Measurements from ENCODE around the gene SMAGP. TPM values are rescaled to one million over a fixed set of nuclear protein-coding genes. Genes with fewer than 3 reads are reported as not detected.

The SMAGP gene
- total and polyA plus RNA-seq, 4 donors: 2.4 to 6.4 (median 4.2) TPM

DNA sequence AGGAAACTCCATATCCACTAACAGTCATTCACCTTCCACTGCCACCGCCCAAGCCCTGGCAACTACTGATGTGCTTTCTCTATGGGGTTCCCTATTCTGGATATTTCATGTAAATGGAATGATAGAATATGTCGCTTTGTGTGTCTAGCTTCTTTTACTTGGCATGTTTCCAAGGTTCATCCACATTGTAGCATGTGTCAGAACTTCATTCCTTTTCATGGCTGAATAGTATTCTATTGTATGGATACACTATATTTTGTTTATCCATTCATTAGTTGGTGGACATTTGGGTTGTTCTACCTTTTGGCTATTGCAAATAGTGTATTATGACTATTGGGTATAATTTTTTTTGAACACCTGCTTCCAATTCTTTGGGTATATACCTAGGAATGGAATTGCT, 61.0 kb downstream of the SMAGP start:
- Histone ChIP-seq H3K9ac (ENCODE audit: low read depth in 1 of 2, low read length in 2 of 2) (no peak overlapping the region), H3K36me3 (ENCODE audit: control insufficient read depth in 4 of 4, insufficient read depth in 3 of 4, low read depth in 1 of 4, low read length in 3 of 4) (no peaks in the 10 kb centered on the region), H3K9me3 (ENCODE audit: control insufficient read depth in 4 of 4, low read length in 3 of 4) (no peaks in the 10 kb centered on the region), H3K27ac (ENCODE audit: low read depth in 1 of 2, low read length in 2 of 2) (no peak overlapping the region), H3K4me1 (ENCODE audit: control insufficient read depth in 4 of 4, insufficient read depth in 4 of 4, low read length in 3 of 4) (no peaks in the 10 kb centered on the region), H3K4me3 (ENCODE audit: low read depth in 1 of 3, low read length in 3 of 3) (no peak overlapping the region), H3K27me3 (ENCODE audit: control insufficient read depth in 4 of 4, insufficient read depth in 4 of 4, low read length in 3 of 4) (no peaks in the 10 kb centered on the region)
- WGBS: 94% methylated on average over 2 of the region's 2 CpGs
- TF ChIP-seq GABPA (IDR thresholded peaks at IDR 0.05 in 1 of 2, conservative IDR thresholded peaks at IDR 0.05 in 1 of 2) (no peak), SP1 (IDR thresholded peaks at IDR 0.05) (no peak), FOXA1 (IDR thresholded peaks at IDR 0.05) (no peak), EGR1 (IDR thresholded peaks at IDR 0.05; ENCODE audit: low read depth in 2 of 2) (no peak), HNF4G (IDR thresholded peaks at IDR 0.05) (no peak), YY1 (IDR thresholded peaks at IDR 0.05) (no peak)
- TF ChIP-seq, protein P1, sequence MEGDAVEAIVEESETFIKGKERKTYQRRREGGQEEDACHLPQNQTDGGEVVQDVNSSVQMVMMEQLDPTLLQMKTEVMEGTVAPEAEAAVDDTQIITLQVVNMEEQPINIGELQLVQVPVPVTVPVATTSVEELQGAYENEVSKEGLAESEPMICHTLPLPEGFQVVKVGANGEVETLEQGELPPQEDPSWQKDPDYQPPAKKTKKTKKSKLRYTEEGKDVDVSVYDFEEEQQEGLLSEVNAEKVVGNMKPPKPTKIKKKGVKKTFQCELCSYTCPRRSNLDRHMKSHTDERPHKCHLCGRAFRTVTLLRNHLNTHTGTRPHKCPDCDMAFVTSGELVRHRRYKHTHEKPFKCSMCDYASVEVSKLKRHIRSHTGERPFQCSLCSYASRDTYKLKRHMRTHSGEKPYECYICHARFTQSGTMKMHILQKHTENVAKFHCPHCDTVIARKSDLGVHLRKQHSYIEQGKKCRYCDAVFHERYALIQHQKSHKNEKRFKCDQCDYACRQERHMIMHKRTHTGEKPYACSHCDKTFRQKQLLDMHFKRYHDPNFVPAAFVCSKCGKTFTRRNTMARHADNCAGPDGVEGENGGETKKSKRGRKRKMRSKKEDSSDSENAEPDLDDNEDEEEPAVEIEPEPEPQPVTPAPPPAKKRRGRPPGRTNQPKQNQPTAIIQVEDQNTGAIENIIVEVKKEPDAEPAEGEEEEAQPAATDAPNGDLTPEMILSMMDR (IDR thresholded peaks at IDR 0.05; ENCODE audit: low read depth, low read length, missing input control): no peak
- TF ChIP-seq, protein P2, sequence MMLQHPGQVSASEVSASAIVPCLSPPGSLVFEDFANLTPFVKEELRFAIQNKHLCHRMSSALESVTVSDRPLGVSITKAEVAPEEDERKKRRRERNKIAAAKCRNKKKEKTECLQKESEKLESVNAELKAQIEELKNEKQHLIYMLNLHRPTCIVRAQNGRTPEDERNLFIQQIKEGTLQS (IDR thresholded peaks at IDR 0.05): no peak
- TF ChIP-seq, protein P3, sequence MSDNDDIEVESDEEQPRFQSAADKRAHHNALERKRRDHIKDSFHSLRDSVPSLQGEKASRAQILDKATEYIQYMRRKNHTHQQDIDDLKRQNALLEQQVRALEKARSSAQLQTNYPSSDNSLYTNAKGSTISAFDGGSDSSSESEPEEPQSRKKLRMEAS (IDR thresholded peaks at IDR 0.05): no peak
- DNase-seq (ENCODE audit: low spot score): no peak

DNA sequence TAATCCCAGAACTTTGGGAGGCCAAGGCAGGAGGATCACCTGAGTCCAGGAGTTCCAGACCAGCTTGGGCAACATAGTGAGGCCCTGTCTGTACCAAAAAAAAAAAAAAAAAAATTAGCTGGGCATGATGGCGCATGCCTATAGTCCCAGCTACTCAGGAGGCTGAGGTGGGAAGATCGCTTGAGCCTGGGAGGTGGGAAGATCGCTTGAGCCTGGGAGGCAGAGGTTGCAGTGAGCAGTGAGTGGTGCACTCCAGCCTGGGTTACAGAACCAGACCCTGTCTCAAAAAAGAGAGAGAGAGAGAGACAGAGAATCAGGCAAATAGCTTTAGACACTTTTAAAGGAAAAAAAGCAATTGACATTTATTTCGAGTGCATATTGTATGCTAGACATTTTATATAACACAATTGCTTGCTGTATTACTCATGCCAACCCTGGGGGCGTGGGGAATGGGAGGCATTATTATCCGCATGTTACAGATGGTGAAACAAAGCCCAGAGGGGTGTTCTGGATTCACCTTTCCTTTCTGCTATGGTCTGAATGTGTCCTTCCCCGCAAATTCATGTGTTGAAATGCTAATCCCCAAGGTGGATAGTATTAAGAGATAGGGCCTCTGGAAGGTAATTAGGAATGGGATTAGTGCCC, 62.1 kb downstream of the SMAGP start:
- 94% methylated on average over 7 of the region's 7 CpGs for WGBS
- no peak for DNase-seq (ENCODE audit: low spot score)
- no peaks in the 10 kb centered on the region for H3K9me3 ChIP-seq (ENCODE audit: control insufficient read depth in 4 of 4, low read length in 3 of 4)
- H3K27ac ChIP-seq (ENCODE audit: low read depth in 1 of 2, low read length in 2 of 2): no peak overlapping the region
- H3K36me3 ChIP-seq (ENCODE audit: control insufficient read depth in 4 of 4, insufficient read depth in 3 of 4, low read depth in 1 of 4, low read length in 3 of 4): no peaks in the 10 kb centered on the region
- no peaks in the 10 kb centered on the region for H3K4me1 ChIP-seq (ENCODE audit: control insufficient read depth in 4 of 4, insufficient read depth in 4 of 4, low read length in 3 of 4)
- H3K9ac ChIP-seq (ENCODE audit: low read depth in 1 of 2, low read length in 2 of 2): no peak overlapping the region
- H3K4me3 ChIP-seq (ENCODE audit: low read depth in 1 of 3, low read length in 3 of 3): no peak overlapping the region
- TF ChIP-seq JUND (IDR thresholded peaks at IDR 0.05): no peak
- no peak for TF ChIP-seq FOXA2 (IDR thresholded peaks at IDR 0.05)
- TF ChIP-seq FOXA1 (IDR thresholded peaks at IDR 0.05): no peak
- no peak for TF ChIP-seq TAF1 (conservative IDR thresholded peaks at IDR 0.05)
- TF ChIP-seq, protein P1 (IDR thresholded peaks at IDR 0.05; ENCODE audit: low read depth, low read length, missing input control): no peak
- TF ChIP-seq, protein P4, sequence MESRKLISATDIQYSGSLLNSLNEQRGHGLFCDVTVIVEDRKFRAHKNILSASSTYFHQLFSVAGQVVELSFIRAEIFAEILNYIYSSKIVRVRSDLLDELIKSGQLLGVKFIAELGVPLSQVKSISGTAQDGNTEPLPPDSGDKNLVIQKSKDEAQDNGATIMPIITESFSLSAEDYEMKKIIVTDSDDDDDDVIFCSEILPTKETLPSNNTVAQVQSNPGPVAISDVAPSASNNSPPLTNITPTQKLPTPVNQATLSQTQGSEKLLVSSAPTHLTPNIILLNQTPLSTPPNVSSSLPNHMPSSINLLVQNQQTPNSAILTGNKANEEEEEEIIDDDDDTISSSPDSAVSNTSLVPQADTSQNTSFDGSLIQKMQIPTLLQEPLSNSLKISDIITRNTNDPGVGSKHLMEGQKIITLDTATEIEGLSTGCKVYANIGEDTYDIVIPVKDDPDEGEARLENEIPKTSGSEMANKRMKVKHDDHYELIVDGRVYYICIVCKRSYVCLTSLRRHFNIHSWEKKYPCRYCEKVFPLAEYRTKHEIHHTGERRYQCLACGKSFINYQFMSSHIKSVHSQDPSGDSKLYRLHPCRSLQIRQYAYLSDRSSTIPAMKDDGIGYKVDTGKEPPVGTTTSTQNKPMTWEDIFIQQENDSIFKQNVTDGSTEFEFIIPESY (IDR thresholded peaks at IDR 0.05): no peak
- no peak for TF ChIP-seq YY1 (IDR thresholded peaks at IDR 0.05)
- TF ChIP-seq, protein P5, sequence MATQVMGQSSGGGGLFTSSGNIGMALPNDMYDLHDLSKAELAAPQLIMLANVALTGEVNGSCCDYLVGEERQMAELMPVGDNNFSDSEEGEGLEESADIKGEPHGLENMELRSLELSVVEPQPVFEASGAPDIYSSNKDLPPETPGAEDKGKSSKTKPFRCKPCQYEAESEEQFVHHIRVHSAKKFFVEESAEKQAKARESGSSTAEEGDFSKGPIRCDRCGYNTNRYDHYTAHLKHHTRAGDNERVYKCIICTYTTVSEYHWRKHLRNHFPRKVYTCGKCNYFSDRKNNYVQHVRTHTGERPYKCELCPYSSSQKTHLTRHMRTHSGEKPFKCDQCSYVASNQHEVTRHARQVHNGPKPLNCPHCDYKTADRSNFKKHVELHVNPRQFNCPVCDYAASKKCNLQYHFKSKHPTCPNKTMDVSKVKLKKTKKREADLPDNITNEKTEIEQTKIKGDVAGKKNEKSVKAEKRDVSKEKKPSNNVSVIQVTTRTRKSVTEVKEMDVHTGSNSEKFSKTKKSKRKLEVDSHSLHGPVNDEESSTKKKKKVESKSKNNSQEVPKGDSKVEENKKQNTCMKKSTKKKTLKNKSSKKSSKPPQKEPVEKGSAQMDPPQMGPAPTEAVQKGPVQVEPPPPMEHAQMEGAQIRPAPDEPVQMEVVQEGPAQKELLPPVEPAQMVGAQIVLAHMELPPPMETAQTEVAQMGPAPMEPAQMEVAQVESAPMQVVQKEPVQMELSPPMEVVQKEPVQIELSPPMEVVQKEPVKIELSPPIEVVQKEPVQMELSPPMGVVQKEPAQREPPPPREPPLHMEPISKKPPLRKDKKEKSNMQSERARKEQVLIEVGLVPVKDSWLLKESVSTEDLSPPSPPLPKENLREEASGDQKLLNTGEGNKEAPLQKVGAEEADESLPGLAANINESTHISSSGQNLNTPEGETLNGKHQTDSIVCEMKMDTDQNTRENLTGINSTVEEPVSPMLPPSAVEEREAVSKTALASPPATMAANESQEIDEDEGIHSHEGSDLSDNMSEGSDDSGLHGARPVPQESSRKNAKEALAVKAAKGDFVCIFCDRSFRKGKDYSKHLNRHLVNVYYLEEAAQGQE (IDR thresholded peaks at IDR 0.05): no peak
- TF ChIP-seq GABPA (IDR thresholded peaks at IDR 0.05 in 1 of 2, conservative IDR thresholded peaks at IDR 0.05 in 1 of 2): no peak
- no peak for TF ChIP-seq EGR1 (IDR thresholded peaks at IDR 0.05; ENCODE audit: low read depth in 2 of 2)
- no peak for TF ChIP-seq RAD21 (IDR thresholded peaks at IDR 0.05)
- TF ChIP-seq HNF4G (IDR thresholded peaks at IDR 0.05): no peak
- H3K27me3 ChIP-seq (ENCODE audit: control insufficient read depth in 4 of 4, insufficient read depth in 4 of 4, low read length in 3 of 4): no peaks in the 10 kb centered on the region

Data from liver (tissue), 9 donors.